GM18873 (cell line): ENCODE results near the gene GSC2.

Experiments used
- ATAC-seq: cut with Tn5 transposase; IDR thresholded peaks from one replicate; pipeline ENCODE4 v1.9.1; 2021; ENCODE audit warnings: mild to moderate bottlenecking, moderate library complexity, moderate number of reproducible peaks; ENCODE audit not compliant: unreplicated experiment, low FRiP score

GSC2 gene

DNA sequence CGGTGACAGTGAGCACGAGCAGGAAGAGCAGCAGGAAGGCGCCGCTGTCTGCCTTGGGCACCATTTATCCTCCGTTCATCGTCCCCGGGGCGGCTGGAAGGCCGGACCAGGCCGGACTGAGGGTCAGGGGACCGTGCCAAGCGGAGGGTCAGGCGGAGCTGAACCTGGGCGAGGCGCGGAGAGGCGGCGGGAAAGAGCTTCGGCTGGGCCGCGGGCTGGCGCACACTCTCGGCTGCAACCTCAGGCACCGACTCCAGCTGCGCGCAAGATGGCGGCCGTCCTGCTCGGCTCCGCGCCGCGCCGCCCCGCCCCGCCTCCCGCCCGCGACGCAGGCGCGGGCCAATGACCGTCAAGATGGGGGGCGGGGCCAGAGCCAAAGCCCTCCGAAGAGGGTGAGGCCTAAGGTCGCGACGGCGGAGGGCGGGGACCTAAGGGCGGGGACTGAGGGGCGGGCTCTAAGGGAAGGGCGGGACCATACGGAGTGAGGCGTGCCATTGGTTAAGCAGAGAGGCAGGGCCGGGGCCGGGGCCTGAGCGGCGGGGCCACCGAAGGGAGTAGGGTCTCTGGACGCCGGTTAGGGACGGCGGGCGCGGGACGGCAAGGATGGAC lies 27.8 kb downstream of the GSC2 start, which contains the start of gene DGCR2:
Gene DGCR2 (minus strand): TSS at position 270 of the 609 bp plus-strand sequence. CDS start 206 bp downstream, at position 64.
- peak; percentile 54 for ATAC-seq

DNA sequence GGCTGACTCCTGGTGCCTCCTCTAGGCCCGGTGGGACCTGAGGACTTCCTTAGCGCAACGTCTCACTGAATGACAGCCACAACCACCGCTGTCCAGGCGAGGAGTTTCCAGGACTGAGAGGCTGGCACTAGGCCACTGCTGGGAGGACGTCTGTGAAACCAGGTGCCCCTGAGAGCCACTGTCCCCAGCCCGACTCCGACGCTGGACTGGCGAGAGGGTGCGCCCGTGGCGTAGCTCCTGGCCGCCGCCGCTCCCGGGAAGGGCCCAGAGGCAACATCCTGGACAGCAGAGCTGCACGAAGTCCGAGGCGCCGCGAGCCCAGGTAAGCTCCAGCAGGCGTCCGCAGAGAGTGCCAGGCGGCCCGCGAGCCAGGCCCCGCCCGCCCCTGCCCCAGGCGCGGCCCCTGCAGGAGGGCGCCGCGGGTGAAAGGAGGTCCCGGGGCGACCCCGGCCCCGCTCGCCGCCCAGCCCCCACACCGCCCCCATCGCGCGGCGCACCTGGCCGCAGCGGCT lies 28.4 kb downstream of the GSC2 start:
- ATAC-seq: peak; percentile 13

DNA sequence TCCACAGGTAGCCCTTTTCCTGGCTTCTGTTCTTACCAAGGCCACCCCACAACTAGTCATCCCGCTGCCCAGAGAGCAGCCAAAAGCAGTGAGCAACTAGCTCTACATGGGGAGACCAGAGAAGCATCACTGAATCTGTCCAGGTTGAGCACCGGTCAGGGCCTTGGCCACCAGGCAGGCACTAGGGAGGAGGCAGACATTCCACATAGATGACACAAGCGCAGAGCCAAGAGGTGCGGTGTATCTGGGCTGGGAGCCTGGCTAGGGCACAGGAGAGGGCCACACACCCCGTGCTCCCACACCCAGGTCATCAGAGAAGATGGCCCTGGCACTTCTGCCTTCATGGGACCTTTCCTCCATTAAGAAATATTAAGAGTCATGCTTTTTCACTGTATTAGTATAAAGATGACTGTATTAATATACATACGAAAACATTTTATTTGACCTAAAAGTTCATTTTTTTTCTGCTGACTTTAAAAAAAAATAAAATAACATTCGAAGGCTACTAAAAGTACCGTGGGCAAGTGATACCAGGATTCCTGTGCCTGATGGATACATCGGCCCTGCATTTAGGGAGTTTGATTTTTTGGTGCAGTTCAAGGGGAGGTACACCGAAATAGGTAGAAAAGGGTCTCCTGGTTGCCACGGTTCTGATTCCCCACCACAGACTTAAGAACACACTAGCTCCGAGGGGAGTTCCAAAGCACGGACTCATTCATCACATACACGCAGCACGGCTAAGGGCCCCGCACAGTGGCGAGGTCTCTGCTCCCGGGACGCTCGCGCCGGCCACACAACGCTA lies 29.1 kb downstream of the GSC2 start:
- ATAC-seq: no peak

DNA sequence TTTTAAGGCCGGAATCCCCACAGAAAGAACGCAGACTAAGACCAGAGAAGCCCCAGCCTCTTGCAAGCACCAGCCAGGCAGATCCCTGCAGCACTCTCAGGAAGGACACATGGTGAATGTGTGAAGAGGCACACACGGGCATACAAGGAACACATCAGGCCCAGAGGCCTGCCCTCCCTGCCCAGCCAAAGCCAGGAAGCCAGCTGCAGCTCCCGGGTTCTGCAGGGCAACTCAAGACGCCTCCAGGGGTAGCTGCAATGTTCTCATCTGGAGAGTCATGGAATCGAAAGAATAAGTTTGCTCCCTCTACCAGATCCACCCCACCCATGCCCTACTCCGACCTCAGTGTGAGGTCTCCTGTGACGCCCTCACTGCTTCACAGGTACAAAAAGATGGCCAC lies 30.1 kb downstream of the GSC2 start:
- ATAC-seq: no peak

DNA sequence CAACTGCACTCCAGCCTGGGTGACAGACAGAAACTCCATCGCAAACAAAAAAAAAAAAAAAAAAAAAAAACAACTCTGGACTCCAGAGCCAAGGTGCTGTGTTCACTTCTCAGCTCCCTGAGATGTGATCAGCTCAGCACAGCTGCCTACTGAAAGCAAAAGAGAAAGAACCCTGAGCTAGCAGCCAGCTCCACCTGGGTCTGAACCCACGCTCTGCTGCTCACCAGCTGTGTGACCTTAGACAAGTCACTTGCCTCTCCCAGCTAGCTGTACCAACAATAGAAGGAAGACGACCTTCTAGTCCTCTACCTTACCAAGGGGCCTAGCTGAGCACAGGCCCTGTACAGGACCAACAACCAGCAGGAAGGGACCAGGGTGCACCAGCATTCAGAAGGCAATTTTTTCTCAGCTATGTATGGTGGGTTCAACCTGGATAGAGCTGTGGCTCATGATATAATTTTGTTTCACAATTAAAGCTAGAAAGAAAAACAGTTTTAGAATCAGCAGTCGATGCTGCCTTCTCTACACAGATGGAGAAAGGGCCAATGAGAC lies 31.7 kb downstream of the GSC2 start:
- no peak for ATAC-seq

DNA sequence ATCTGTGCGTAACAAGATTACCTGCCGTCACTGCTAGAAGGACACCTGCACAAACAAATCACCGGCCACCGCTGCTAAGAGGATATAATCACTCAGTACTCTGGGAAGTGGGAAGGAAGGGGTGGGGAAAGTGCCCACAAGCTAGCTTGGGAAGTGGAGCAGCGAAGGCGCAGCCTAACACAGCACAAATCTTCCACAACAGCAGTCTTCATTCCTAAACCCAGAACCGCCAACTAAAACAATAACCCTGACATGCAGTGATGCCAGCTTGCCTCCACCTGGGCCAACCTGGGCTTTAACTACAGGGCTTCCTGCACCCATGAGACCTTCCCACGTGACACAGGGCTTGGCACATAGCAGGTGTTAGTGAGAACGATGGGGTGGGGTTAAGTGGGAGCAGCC lies 33.0 kb downstream of the GSC2 start:
- no peak for ATAC-seq

DNA sequence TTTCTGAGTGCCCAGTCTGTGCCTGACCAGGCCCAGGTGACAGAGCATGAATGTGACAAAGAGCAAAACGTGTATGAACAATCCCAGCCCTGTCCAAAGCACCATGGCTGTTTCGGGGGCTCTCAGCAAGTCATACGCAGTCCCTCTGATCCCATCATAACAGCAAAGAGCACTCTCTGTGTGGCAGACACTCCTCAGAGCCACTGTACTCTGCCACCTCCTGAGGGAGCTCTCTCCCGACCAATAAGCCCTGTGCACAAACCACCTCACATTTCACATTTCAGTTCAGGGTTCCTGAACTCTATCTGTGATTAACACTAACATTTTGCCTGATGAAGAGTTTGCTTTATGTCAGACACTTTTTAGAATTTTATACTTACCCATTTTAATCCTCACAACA lies 34.5 kb downstream of the GSC2 start:
- ATAC-seq: no peak

DNA sequence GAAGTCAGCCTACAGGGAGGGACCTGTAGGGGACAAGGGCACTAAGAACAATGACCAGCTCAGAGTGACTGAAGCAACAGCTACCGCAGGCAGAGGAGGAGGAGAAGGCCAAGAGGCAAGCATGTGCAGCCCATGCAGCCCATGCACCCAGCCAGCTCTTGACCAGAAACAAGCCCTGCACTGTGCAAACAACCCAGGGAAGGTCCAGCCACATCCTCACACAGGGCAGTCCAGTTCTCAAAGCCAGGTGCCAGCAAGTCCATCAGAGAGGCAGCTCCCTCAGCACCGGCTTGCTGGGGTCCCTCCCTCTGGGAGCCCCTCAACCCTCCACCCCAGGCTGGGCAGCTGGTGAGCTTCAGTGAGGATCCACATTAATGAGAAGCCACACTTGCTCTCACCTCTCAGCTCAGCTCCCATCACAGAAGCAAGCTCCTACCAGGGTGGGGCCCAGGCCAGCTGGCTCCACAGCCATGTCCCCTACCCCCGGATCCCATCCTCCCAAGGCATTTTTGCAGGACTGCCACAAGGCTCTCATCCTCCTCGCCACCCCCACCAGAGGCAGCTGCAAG lies 35.0 kb downstream of the GSC2 start:
- ATAC-seq: no peak

DNA sequence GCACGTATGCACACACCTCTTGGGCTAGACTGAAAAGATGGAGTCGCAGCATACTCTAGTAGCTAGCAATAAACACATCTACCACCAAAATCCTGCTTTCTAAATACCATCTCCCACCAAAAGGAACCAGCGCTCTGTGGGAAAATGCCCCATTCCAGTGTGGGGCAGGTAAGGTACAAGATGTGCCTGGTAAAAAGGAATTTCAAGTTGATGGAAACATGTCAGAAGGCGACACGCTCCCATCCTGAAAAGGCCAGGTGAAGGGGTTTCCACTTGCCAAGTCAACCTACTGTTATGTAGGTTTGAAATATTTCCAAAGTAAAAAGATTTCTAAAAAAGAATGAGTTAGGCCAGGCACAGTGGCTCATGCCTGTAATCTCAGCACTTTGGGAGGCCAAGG lies 36.7 kb downstream of the GSC2 start:
- no peak for ATAC-seq

DNA sequence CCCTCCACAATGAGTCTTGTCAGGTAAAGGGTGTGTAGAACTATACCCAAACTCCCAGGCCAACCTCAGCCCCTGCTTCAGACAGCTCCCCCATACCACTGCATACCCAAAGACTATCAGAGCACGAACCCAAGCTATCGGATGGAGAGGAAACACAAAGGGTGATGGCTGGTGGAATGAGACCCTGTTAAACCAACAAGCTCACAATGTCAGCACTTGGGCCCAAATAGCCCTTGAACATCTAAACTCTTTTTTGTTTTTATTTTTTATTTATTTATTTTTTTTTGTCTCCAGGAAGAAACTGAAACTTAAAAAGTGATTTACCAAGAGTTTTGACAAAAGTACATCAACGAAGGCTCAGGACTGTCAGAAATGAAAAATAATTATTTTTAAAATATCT lies 38.5 kb downstream of the GSC2 start:
- ATAC-seq: no peak

DNA sequence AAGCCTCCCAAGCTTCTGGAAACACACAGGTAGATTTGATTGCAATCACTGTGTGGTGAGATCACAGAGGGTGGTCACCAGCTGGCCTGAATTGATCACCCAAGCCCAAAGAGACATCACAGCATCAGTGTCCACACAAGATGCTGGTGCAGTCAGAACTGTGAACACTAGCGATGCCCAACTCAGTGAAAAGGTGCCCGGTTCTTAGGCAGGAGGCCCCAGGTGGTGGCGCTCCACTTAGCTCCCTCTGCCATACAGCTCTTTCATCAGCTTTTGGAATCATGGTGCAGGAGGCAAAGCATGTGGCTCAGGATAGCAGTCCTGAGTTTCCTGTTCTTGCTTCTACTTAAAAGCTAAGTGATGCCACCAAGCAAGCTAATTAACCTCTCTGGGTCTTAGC lies 39.0 kb downstream of the GSC2 start:
- no peak for ATAC-seq

DNA sequence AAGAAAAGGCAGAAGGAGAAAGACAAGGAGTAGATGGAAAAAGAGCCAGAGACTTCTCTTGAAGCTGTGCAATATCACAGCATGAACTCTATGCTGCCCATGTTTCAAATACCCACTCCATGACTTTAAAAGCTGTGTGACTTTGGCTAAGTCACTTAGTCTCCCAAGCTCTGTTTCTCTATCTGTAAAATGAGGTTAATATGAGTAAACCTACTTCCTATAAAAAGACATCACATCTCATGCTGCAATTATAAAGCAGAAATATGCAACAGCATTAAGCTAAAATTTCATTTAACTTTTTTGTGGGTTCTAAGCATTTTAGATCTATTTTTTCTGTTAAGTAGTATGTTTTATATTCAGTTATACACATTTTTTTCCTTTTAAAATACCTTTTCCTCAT lies 39.4 kb downstream of the GSC2 start:
- no peak for ATAC-seq

DNA sequence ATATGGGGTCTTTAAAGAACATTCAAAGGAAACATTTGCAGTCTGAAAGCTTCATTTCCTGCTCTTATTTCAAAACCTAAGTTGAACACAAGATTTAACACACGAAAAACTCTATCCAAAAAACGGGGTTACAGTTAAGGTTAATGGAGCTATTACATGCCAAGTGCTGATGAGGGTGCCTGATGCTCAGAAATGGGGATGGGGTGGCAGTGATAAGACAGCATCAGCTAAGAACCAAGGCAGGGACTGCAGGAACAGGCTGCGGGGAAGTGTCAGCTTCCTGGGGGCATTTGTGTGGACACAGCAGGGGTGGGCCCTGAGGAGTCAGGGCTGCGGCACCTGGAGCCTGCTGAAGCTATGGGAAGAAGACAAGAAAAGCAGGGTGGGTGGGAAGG lies 40.0 kb downstream of the GSC2 start:
- ATAC-seq: no peak

DNA sequence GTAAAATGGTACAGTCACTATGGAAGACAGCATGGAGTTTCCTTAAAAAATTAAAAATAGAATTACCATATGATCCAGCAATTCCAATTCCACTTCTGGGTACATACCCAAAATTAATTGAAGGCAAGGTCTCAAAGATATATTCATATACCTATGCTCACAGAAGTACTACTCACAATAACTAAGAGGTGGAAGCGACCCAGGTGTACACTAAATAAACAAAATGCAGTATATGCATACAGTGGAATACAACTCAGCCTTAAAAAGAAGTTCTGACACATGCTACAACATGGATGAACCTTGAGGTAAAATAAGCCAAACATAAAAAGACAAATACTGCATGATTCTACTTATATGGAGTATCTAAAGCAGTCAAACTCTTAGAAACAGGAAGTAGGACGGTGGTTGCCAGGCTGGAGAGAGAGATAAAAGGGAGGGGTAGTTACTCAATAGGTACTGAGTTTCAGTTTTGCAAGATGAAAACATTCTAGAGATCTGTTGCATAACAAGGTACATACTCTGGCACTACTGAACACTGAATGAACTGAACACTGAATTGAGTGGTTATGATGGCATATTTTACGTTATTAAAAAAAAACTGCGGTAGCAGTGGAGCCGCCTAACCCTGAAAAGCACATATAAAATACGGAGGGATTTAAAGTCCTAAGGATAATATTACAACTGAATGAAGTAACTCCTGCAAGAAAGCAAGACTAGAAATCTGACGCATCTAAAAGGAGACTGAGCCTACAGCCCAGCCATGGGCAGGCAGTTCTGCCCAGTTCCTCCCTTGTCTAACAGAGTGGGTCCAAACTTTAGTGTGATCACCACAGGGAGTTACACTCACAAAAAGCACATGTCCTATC lies 40.7 kb downstream of the GSC2 start:
- peak; percentile 67 for ATAC-seq

DNA sequence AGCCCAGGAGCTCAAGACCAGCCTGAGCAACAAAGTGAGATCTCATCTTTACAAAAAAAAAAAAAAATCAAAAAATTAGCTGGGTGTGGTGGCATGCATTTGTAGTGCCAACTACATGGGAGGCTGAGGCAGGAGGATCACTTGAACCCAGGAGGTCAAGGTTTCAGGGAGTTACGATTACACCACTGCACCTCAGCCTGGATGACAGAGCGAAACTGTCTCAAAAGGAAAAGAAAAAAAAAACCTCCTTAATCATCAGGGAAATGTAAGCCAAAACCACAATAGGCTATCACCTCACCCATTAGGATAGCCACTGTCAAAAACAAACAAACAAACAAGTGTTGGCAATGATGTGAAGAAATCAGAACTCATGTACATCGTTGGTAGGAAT lies 41.3 kb downstream of the GSC2 start:
- no peak for ATAC-seq

DNA sequence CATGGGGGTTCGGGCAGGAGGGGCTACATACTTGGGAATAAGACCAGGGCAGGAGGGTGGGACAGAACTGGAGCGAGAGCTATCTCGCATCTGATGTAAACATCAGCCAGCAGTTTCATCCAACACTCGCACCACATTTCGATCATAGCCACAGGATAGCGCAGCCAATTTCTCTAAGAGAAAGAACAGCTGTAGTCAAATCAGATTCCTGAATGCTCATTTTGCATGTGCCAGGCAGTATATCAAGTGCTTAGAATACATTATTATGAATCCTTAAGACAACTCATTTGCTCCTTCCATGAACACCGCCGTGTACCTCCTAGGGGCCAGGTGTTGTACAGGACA lies 42.4 kb downstream of the GSC2 start:
- no peak for ATAC-seq

DNA sequence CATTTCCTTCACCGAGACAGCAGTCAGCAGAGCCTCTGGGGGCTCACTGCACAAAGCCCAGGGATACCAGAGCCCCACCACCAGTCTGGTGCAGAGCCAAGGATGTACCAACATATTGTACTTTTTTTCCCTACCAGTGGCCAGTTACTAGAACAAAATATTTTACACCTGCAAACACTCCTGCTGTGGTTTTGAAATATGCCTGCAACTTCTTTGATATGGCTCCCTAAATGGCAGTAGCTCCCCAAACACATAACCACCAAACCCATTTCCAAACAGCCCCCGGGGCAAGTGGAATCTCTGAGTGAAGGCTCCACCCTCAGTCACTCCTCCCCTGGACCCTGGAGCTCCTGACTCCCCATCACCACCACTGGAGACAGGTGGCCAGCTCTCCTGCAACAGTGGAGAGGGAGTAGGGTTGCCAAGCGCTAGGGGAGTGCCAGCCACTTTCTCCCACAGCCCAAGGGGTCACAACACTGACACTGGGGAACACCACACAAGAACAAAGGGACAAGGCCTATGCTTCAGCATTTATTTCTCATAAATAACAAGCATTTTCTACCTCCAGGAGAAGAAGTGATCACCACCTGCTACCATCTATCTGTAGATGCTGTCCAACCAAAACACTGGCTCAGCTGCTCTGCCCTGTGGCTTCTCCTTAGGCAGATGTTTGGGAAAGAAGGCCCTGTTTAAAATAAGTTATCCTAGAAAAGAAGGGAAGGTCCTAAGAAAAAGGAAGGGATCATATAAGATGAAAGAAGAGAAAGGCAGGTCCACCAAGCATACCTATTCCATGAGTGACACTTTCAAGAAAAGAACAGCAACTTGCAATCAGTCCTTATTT lies 43.0 kb downstream of the GSC2 start:
- ATAC-seq: no peak

DNA sequence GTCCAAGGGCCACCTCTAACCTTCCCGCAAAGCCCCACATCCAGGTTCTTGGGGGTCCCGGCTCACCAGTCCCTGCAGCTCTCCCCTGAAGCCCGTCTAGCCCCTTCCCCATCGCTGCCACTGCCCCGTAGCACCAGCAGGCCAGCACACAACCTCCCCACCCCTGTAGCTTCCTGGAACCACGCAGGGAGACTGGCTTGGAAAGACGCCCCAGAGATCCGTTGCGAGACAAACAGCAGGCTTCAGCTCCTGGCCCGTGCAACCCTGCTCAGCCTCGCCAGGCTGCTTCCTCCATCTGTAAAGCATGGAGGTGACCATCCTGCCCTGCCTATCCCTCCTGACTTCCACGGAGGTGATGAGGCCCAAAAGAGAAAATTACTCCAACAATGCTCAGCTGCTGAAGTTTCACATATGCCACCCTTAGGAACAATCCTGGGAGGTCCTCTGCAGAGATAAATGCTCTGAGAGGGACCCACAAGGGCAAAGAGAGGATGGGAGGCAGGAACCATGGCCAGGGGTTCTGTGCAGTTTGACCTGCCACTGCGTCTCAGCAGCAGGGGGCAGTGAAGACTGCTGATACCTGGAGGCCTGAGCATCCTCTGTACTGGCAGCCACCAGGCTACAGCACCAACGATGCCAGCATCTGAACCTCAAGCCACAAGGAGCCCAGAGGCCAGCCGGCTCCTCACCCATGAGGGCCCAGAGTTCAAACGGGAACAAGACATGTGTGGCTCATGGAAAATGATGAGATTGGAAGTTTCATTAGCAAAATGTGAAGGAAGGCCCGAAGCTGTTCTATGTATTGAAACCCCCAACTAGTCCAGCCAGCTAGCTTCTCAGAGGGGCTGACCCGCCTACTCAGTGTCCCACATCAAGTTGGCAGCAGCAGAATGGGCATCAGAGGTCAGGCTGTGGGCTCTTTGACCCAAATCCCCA lies 44.0 kb downstream of the GSC2 start:
- ATAC-seq: no peak

DNA sequence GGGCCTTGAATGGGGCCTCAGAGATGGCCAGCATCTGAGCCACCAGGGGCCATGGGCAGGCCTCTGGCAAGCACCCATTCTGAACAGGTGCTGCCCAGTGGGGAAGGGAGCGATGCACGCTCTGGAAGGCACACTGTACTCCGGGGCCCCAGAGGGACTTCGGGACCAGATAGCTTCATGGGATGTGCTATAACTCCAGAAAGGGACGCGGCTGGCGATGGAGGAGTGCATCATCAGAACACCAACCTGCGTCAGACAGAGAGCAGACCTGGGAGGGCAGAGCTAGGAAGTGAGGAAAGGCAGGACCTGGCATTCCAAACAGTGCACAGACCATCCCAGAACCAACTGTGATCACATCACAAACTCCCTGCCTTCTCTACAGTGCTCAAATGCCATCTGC lies 44.6 kb downstream of the GSC2 start:
- ATAC-seq: no peak
